Memory B cell (primary cell): ENCODE results near the gene PSMD2.
A peak's percentile ranks its signal among the peaks of the same experiment; 100 is the strongest.

Experiments
- ATAC-seq: fragments of 150-1000 bp; cut with Tn5 transposase; 2 replicates; pipeline ENCODE4 v1.10.0; 2021; ENCODE audit warnings: low read depth, mild to moderate bottlenecking, moderate library complexity
- DNase-seq, 2 donors: peaks; one replicate each; pipeline ENCODE4 v3.0.0; 2022; ENCODE audit warnings: low spot score in 2 of 2
- H3K27ac Mint-ChIP-seq: one replicate; pipeline ENCODE4 v1.8.0; 2022; ENCODE audit warnings: mild to moderate bottlenecking, moderate library complexity, mixed read lengths
- H3K27me3 Mint-ChIP-seq: one replicate; pipeline ENCODE4 v1.8.0; 2022; ENCODE audit warnings: mixed read lengths
- H3K36me3 Mint-ChIP-seq: one replicate; pipeline ENCODE4 v1.8.0; 2022; ENCODE audit warnings: mild to moderate bottlenecking, mixed read lengths
- H3K4me1 Mint-ChIP-seq: one replicate; pipeline ENCODE4 v1.8.0; 2022; ENCODE audit warnings: mixed read lengths
- H3K4me3 Mint-ChIP-seq: one replicate; pipeline ENCODE4 v1.8.0; 2022; ENCODE audit warnings: mild to moderate bottlenecking, moderate library complexity, mixed read lengths
- H3K9me3 Mint-ChIP-seq: one replicate; pipeline ENCODE4 v1.8.0; 2022; ENCODE audit warnings: mixed read lengths

Gene PSMD2

DNA sequence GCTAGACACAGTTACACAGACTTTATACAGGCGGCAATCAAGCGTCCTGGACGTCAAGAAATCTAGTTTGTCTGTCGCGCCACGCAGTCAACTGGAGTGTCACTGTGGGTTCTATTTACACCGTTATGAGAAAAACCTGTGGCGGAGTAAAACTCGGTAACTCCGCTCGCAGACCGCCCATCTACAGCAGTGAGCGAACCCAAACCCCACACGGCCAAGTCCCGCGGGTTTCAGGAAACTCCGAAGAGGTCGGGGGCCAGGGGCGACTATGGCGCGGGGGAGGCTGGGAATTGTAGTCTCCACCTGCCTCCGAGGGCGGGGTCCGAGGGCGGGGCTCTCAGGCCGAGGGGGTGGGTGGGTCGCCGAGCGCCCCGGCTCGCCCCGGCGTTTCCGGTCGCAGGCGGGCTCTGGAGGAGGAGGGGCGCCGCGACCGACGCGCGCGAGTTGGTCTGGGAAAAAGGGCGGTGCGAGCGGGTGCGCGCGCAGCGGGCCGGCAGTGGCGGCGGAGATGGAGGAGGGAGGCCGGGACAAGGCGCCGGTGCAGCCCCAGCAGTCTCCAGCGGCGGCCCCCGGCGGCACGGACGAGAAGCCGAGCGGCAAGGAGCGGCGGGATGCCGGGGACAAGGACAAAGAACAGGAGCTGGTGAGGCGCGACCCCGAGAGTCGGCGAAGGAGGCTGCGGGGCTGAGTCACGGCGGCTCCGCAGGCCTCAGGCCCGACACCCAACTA lies at the start of gene PSMD2:
Gene PSMD2 (plus strand): TSS at position 483 of the 729 bp plus-strand sequence. CDS start 26 bp downstream, at position 509.
- DNase-seq: peak; percentile 93 to 95
- H3K4me3 Mint-ChIP-seq: peak within 1 kb of the TSS; percentile 87

DNA sequence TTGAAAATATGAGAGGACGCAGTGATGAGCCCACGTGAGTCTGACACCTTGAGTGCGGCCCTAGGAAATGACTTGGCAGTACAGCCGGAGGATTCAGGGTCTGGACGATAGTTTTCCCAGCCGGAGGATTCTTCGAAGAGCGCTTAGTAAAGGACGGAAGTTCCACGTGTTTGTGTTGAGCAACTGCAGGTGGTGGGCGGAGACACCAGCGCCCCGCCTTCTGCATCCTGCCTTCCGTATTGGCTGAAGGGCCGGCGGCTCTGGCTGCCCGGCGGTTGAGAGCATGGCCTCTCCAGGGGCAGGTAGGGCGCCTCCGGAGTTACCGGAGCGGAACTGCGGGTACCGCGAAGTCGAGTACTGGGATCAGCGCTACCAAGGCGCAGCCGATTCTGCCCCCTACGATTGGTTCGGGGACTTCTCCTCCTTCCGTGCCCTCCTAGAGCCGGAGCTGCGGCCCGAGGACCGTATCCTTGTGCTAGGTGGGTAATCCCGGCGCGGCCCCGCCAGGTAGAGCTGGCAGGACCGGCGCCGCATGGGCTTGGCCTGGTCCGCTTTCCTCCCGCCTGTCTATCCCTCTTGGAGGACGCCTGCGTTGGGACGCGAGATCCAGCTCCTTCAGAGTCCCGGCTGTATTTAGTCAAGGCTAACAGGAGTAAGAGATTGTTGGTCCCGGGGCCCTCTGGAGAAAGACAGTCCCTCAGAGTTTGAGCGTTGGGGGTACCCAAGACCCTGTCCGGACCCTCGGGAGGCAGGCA lies 49.5 kb upstream of the PSMD2 start, which contains the start of gene EEF1AKMT4:
Gene EEF1AKMT4 (plus strand): TSS at position 261 of the 755 bp plus-strand sequence. CDS start 23 bp downstream, at position 284.
- Mint-ChIP-seq H3K27ac (peak within 1 kb of the TSS; percentile 93), H3K4me1 (peaks cover 11% of the 10 kb centered on the region), H3K36me3 (peaks cover 12% of the 10 kb centered on the region), H3K4me3 (peak within 1 kb of the TSS; percentile 97), H3K27me3 (no peaks in the 10 kb centered on the region), H3K9me3 (no peaks in the 10 kb centered on the region)
- ATAC-seq (peak; percentile 81), DNase-seq (peak; percentile 86 to 89)

More for the DNA sequence above, at the start of gene PSMD2:
- no peaks in the 10 kb centered on the region for H3K27me3 Mint-ChIP-seq
- no peaks in the 10 kb centered on the region for H3K9me3 Mint-ChIP-seq
- peaks cover 13% of the 10 kb centered on the region for H3K4me1 Mint-ChIP-seq
- ATAC-seq: peak; percentile 92
- peak within 1 kb of the TSS; percentile 79 for H3K27ac Mint-ChIP-seq
- peaks cover 11% of the 10 kb centered on the region for H3K36me3 Mint-ChIP-seq

DNA sequence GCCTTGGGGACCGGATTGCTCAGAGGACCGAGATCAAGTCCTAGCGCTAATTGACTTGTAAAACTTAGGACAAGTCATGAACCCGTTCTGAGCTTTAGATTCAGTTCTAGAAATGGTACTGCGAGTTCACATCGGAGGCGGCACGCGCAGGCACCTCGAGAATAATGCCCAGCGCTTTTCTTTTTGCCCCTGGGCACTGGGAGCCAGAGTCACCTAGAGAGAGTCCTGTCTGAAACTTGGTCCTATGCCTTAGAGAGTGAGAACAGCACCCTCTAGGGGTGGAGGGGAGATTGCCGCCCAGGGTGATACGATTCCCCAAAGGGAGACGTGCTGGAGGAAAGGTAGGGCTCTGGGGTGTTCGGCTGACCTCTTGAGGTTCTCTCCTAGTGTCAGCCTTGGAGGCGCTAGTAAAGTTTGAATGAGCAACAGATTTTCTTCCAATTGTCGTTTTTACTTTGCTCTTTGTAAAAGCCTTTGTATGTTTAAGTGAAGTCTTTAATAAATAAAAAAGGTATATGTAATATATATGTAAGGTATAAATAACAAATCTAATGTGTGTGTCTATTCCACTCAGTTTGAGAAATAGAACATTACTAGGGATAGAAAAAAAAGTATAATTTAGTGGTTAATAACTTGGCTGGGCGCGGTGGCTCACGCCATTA lies 48.7 kb upstream of the PSMD2 start:
- no peaks in the 10 kb centered on the region for H3K27me3 Mint-ChIP-seq
- H3K27ac Mint-ChIP-seq: no peak overlapping the region
- peaks cover 11% of the 10 kb centered on the region for H3K4me1 Mint-ChIP-seq
- peak; percentile 90 to 92 for DNase-seq
- peak; percentile 67 for ATAC-seq
- no peaks in the 10 kb centered on the region for H3K9me3 Mint-ChIP-seq
- peaks cover 5% of the 10 kb centered on the region for H3K36me3 Mint-ChIP-seq
- peak overlapping the region; percentile 97 for H3K4me3 Mint-ChIP-seq

GRCh38 chr3:184255291-184256039 lies 43.6 kb upstream of the PSMD2 start:
- Mint-ChIP-seq H3K4me3 (no peak overlapping the region), H3K4me1 (peaks cover 7% of the 10 kb centered on the region), H3K27ac (no peak overlapping the region), H3K9me3 (no peaks in the 10 kb centered on the region), H3K36me3 (peaks cover 6% of the 10 kb centered on the region), H3K27me3 (peaks cover 13% of the 10 kb centered on the region)
- ATAC-seq: no peak
- DNase-seq: no peak

- ATAC-seq: no peak
- Mint-ChIP-seq H3K36me3 (peaks cover 6% of the 10 kb centered on the region), H3K9me3 (no peaks in the 10 kb centered on the region), H3K4me3 (no peak overlapping the region), H3K27ac (no peak overlapping the region), H3K27me3 (peaks cover 19% of the 10 kb centered on the region), H3K4me1 (peaks cover 15% of the 10 kb centered on the region)
- DNase-seq: no peak
Observed at GRCh38 chr3:184257083-184257915, 41.7 kb upstream of the PSMD2 start.

- Mint-ChIP-seq H3K9me3 (no peaks in the 10 kb centered on the region), H3K4me1 (peaks cover 19% of the 10 kb centered on the region), H3K4me3 (peak overlapping the region; percentile 78), H3K36me3 (peaks cover 6% of the 10 kb centered on the region), H3K27me3 (peaks cover 24% of the 10 kb centered on the region), H3K27ac (no peak overlapping the region)
- ATAC-seq: no peak
- no peak for DNase-seq
Observed at GRCh38 chr3:184258926-184259325, 40.1 kb upstream of the PSMD2 start.

GRCh38 chr3:184259396-184259877 lies 39.6 kb upstream of the PSMD2 start:
- DNase-seq (no peak), ATAC-seq (no peak)
- Mint-ChIP-seq H3K27me3 (peaks cover 24% of the 10 kb centered on the region), H3K36me3 (peaks cover 6% of the 10 kb centered on the region), H3K4me1 (peaks cover 19% of the 10 kb centered on the region), H3K9me3 (no peaks in the 10 kb centered on the region), H3K27ac (no peak overlapping the region), H3K4me3 (peak overlapping the region; percentile 78)

- peak overlapping the region; percentile 77 for H3K4me3 Mint-ChIP-seq
- ATAC-seq: peak; percentile 62
- peaks cover 6% of the 10 kb centered on the region for H3K36me3 Mint-ChIP-seq
- no peak overlapping the region for H3K27ac Mint-ChIP-seq
- DNase-seq: peak in 1 of 2 donors; percentile 50
- H3K9me3 Mint-ChIP-seq: no peaks in the 10 kb centered on the region
- H3K27me3 Mint-ChIP-seq: peaks cover 26% of the 10 kb centered on the region
- H3K4me1 Mint-ChIP-seq: peaks cover 19% of the 10 kb centered on the region
Observed at GRCh38 chr3:184259878-184260723, 38.9 kb upstream of the PSMD2 start.

DNA sequence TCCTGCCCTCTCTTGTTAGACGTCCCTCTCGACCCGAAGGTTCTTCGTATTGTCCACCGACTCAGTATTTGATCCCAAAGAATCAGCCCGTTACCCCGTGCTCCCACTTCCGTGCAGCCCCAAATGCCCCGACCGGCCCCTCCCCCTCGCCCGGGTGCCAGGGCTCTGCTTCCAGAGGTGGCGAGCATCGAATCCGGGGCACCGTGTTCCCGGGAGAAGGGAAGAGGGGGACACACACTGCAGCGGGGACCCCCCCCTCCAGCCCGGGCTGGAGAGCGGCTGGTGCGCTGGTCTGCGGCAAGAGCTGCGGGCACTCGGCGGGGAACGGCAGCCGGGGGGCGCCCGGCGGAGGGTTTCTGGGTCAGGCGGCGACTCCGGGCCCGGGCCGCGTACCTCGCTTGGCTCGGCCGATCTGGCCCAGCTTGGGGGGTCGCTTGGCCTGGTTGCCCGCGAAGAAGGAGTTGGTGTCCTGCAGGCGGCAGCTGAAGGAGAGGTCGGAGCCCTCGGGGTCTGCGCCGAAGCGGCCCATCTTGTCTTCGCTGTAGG lies 38.2 kb upstream of the PSMD2 start:
- H3K4me1 Mint-ChIP-seq: peaks cover 19% of the 10 kb centered on the region
- peaks cover 6% of the 10 kb centered on the region for H3K36me3 Mint-ChIP-seq
- no peak overlapping the region for H3K27ac Mint-ChIP-seq
- peak overlapping the region; percentile 77 for H3K4me3 Mint-ChIP-seq
- no peak for DNase-seq
- ATAC-seq: no peak
- H3K9me3 Mint-ChIP-seq: no peaks in the 10 kb centered on the region
- peaks cover 26% of the 10 kb centered on the region for H3K27me3 Mint-ChIP-seq

DNA sequence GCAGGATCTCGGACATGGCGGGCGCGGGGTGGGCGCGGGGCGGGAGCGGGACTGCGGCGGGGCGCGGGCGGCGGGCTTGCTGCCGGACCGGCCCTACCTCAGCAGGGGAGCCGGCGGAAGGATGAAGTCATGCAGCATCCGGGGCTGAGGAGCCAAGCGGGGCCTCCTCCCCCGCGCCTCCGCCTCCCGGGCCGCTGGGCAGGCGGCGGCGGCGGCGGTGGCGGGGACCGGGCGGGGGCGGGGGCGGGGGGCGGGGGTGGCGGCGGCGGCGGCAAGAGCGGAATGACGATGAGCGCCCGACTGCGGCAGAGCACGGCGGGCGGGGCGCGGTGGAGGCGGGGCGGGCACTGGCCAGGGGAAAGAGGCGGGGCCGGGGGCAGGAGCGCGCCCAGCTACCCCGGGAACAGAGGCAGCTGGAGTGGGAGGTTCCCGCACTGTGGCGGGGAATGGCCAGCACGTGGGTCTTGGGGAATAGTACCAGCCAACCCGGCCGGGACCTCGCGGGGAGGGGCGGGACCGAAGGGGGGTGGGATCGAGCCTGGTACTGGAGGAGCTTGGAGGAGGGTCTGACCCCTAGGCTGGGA lies 37.7 kb upstream of the PSMD2 start, which contains the start of gene CAMK2N2:
Gene CAMK2N2 (minus strand): TSS at position 284 of the 584 bp plus-strand sequence. CDS start 268 bp downstream, at position 16.
- peaks cover 19% of the 10 kb centered on the region for H3K4me1 Mint-ChIP-seq
- DNase-seq (no peak), ATAC-seq (peak; percentile 64)
- H3K4me3 Mint-ChIP-seq: peak within 1 kb of the TSS; percentile 77
- H3K27ac Mint-ChIP-seq: no peak within 1 kb of the TSS
- peaks cover 6% of the 10 kb centered on the region for H3K36me3 Mint-ChIP-seq
- H3K27me3 Mint-ChIP-seq: peaks cover 28% of the 10 kb centered on the region
- H3K9me3 Mint-ChIP-seq: no peaks in the 10 kb centered on the region

DNA sequence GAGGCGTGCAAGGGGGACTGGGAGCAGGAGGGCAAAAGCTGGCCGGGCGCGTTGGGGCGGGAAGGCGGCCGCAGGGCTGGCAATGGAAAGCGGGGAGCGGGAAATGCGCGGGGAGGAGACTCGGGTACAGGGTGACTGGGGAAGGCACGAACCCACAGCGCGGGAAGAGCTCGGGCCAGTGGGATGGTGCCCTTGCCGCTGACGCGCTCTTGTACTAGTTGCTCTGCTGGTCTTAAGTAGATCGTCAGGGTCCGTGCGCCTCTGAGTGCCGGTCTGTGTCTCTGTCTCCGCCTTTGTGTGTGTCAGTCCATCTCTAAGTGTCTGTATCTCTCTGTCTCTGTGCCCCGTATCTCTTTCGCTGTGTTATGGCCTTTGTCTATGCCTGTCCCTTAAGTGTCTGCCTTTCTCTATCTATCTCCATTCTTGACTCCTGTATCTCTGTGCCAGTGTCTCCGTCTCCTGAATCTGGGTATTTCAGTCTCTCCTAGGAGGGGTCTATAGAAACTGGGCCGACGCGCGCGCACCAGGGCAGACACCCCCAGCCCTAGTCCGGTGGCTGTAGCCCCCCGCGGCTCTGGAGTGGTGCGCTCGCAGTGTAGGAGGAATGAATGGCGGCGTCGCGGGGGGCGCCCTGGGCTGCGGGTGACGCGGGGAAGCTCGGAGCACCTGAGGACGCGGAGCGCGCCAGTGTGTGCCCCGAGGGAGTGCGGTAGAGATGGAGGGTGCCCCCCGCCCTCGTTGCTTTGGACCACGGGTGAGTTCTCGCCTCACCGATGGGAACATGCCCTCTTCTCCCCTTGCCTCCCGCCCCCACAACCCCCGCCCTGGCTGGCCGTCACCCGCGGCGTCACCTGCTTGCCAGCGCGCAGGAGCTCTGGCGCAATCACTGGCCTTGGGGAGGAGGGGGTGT lies 36.9 kb upstream of the PSMD2 start:
- Mint-ChIP-seq H3K4me3 (peak overlapping the region; percentile 74), H3K27me3 (peaks cover 29% of the 10 kb centered on the region), H3K9me3 (peaks cover under 1% of the 10 kb centered on the region), H3K4me1 (peaks cover 19% of the 10 kb centered on the region), H3K36me3 (peaks cover 6% of the 10 kb centered on the region), H3K27ac (no peak overlapping the region)
- peak; percentile 6 for ATAC-seq
- DNase-seq: no peak
